HepG2 (cell line): ENCODE data around the gene HRC. TPM values are rescaled to one million over a fixed set of nuclear protein-coding genes. Genes with fewer than 3 reads are reported as not detected.

Source experiments
- CC2D1A ChIP-seq: sonication (generic); formaldehyde crosslinking; IDR thresholded peaks from 2 replicates; pipeline ENCODE4 v1.8.1; 2023; ENCODE audit warnings: mild to moderate bottlenecking, missing genetic modification reagents
- CREBL2 ChIP-seq: sonication (generic); formaldehyde crosslinking; IDR thresholded peaks from 2 replicates; pipeline ENCODE4 v1.8.1; 2023; ENCODE audit warnings: missing genetic modification reagents, mild to moderate bottlenecking, borderline replicate concordance
- DNMT1 ChIP-seq: sonication (generic); formaldehyde crosslinking; IDR thresholded peaks from 2 replicates; pipeline ENCODE4 v1.5.1; 2020; ENCODE audit warnings: mild to moderate bottlenecking, missing genetic modification reagents
- ELF3 ChIP-seq: IDR thresholded peaks from 2 replicates; pipeline ENCODE4 v1.6.1; 2016; ENCODE audit warnings: missing genetic modification reagents, missing compliant biosample characterization
- HMG20A ChIP-seq: IDR thresholded peaks from 2 replicates; pipeline ENCODE4 v1.6.1; 2016; ENCODE audit warnings: borderline replicate concordance
- HMGXB4 ChIP-seq, 2 experiments: sonication (generic) in 1 of 2; formaldehyde crosslinking in 1 of 2; IDR thresholded peaks; 2 replicates each; pipeline versions ENCODE4 v1.4.0 to v1.6.1; 2018 to 2020; ENCODE audit warnings: missing genetic modification reagents in 2 of 2, borderline replicate concordance in 1 of 2, low read depth in 1 of 2, mild to moderate bottlenecking in 1 of 2, missing biosample characterization in 1 of 2
- HOXA7 ChIP-seq: sonication (generic); formaldehyde crosslinking; IDR thresholded peaks from 2 replicates; pipeline ENCODE4 v1.8.1; 2022; ENCODE audit warnings: mild to moderate bottlenecking, missing genetic modification reagents, moderate library complexity
- IKZF5 ChIP-seq: IDR thresholded peaks from 2 replicates; pipeline ENCODE4 v1.6.1; 2018; ENCODE audit warnings: missing genetic modification reagents, mild to moderate bottlenecking, missing compliant biosample characterization
- JUNB ChIP-seq: sonication (generic); formaldehyde crosslinking; IDR thresholded peaks from 2 replicates; pipeline ENCODE4 v1.8.0; 2022; ENCODE audit warnings: missing genetic modification reagents, mild to moderate bottlenecking, borderline replicate concordance
- KLF6 ChIP-seq: IDR thresholded peaks from 2 replicates; pipeline ENCODE4 v1.8.0; 2016; ENCODE audit warnings: missing biosample characterization, missing genetic modification reagents
- MBNL3 ChIP-seq: fragments of 250-450 bp; sonication (Bioruptor Pico); conservative IDR thresholded peaks from 2 replicates; pipeline ENCODE4 v1.8.0; 2022; ENCODE audit warnings: mild to moderate bottlenecking, inconsistent platforms
- NFKBIZ ChIP-seq: IDR thresholded peaks from 2 replicates; pipeline ENCODE4 v1.6.1; 2018; ENCODE audit warnings: missing genetic modification reagents, missing compliant biosample characterization
- PCBP2 ChIP-seq: fragments of 200-400 bp; formaldehyde crosslinking; optimal IDR thresholded peaks from 2 replicates; pipeline ENCODE3; 2018; ENCODE audit warnings: low read length, low read depth; ENCODE audit not compliant: poor library complexity, severe bottlenecking
- RBM22 ChIP-seq: fragments of 200-400 bp; formaldehyde crosslinking; optimal IDR thresholded peaks from 2 replicates; pipeline ENCODE3; 2017; ENCODE audit warnings: mild to moderate bottlenecking, low read length, moderate library complexity
- SP2 ChIP-seq: sonication (generic); formaldehyde crosslinking; IDR thresholded peaks from 2 replicates; pipeline ENCODE4 v1.5.1; 2020; ENCODE audit warnings: mild to moderate bottlenecking, missing genetic modification reagents
- TCF12 ChIP-seq, 2 experiments: fragments of 450-650 bp in 1 of 2; sonication (generic) in 1 of 2; formaldehyde crosslinking in 1 of 2; IDR thresholded peaks; 2 replicates each; pipeline versions ENCODE4 v1.6.1 to v1.8.0; 2017 to 2022; ENCODE audit warnings: antibody characterized with exemption in 1 of 2, mild to moderate bottlenecking in 1 of 2, missing genetic modification reagents in 1 of 2, moderate library complexity in 1 of 2
- ZFP62 ChIP-seq: sonication (generic); formaldehyde crosslinking; IDR thresholded peaks from 2 replicates; pipeline ENCODE4 v1.4.0; 2020; ENCODE audit warnings: missing genetic modification reagents
- ZNF33B ChIP-seq: sonication (generic); formaldehyde crosslinking; IDR thresholded peaks from 2 replicates; pipeline ENCODE4 v1.5.1; 2020; ENCODE audit warnings: mild to moderate bottlenecking, missing genetic modification reagents
- ZNF468 ChIP-seq: sonication (generic); formaldehyde crosslinking; IDR thresholded peaks from 2 replicates; pipeline ENCODE4 v1.8.0; 2022; ENCODE audit warnings: mild to moderate bottlenecking, moderate library complexity, missing genetic modification reagents
- ZNF619 ChIP-seq: sonication (generic); formaldehyde crosslinking; IDR thresholded peaks from 2 replicates; pipeline ENCODE4 v1.4.0; 2020; ENCODE audit warnings: mild to moderate bottlenecking, missing genetic modification reagents
- ZNF660 ChIP-seq: sonication (generic); formaldehyde crosslinking; IDR thresholded peaks from 2 replicates; pipeline ENCODE4 v1.5.1; 2020; ENCODE audit warnings: mild to moderate bottlenecking, low read depth, missing genetic modification reagents, borderline replicate concordance
- polyA plus RNA-seq, 8 experiments: library from polyadenylated mRNA; depleted of rRNA in 3 of 8; stranded (reverse) in 7 of 8; unstranded in 1 of 8; fragments of >200 nt; fragmentation: Illumina TruSeq in 4 of 8; extraction: Trizol in 4 of 8; gene quantifications; 2 replicates each; pipeline versions ENCODE4 v1.2.1 to v1.2.3, GENCODE V29; 2011 to 2016; ENCODE audit warnings: low read depth in 4 of 8, missing spikeins in 1 of 8, mixed read lengths in 1 of 8; ENCODE audit not compliant: insufficient read depth in 1 of 8
- total RNA-seq, 5 experiments: library from RNA; depleted of rRNA; stranded (reverse); fragments of >200 nt; fragmentation: Illumina TruSeq; extraction: Trizol; gene quantifications; 2 replicates each; pipeline ENCODE4 v1.2.3, GENCODE V29; 2016; ENCODE audit warnings: low read depth in 1 of 5
- TF ChIP-seq, protein P1 (sequence below): sonication (generic); formaldehyde crosslinking; IDR thresholded peaks from 2 replicates; pipeline ENCODE4 v1.5.0; 2020; ENCODE audit warnings: missing genetic modification reagents

Gene HRC
- total and polyA plus RNA-seq, 2 of the 13 experiments (the other 11 are each of a cell fraction or from before 2014, with no cell fraction given), result 3.6 to 15.4 TPM

- TF ChIP-seq, protein P1, sequence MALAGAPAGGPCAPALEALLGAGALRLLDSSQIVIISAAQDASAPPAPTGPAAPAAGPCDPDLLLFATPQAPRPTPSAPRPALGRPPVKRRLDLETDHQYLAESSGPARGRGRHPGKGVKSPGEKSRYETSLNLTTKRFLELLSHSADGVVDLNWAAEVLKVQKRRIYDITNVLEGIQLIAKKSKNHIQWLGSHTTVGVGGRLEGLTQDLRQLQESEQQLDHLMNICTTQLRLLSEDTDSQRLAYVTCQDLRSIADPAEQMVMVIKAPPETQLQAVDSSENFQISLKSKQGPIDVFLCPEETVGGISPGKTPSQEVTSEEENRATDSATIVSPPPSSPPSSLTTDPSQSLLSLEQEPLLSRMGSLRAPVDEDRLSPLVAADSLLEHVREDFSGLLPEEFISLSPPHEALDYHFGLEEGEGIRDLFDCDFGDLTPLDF, result peak; percentile 87
- TF ChIP-seq HMG20A (CRISPR knock-in tag) (no peak), MBNL3 (no peak), ZNF660 (peak; percentile 88; the same call in 1 of the 2 replicates), JUNB (peak; percentile 90), KLF6 (CRISPR knock-in tag) (peak; percentile 99), HMGXB4 (CRISPR knock-in tag; IDR thresholded peaks at IDR 0.05; ENCODE audit: borderline replicate concordance in 1 of 2, low read depth in 1 of 2) (peak; percentile 68 to 98), CC2D1A (CRISPR knock-in tag) (peak; percentile 99), NFKBIZ (CRISPR knock-in tag) (peak; percentile 87), RBM22 (no peak), HOXA7 (CRISPR knock-in tag) (peak; percentile 95), ZNF619 (CRISPR knock-in tag) (peak; percentile 84; the same call in 1 of the 2 replicates), DNMT1 (CRISPR knock-in tag) (peak; percentile 95), ZFP62 (CRISPR knock-in tag) (no peak), TCF12 (IDR thresholded peaks at IDR 0.05) (no peak), TCF12 (CRISPR knock-in tag; IDR thresholded peaks at IDR 0.05) (peak; percentile 66; the same call in 1 of the 2 replicates), ZNF468 (CRISPR knock-in tag) (peak; percentile 91; the same call in 1 of the 2 replicates), CREBL2 (peak; percentile 100), ZNF33B (CRISPR knock-in tag) (peak; percentile 100; the same call in 1 of the 2 replicates), PCBP2 (no peak), IKZF5 (peak; percentile 94), SP2 (CRISPR knock-in tag) (peak; percentile 70), ELF3 (CRISPR knock-in tag) (peak; percentile 93)
These were observed 27.3 kb downstream of the HRC start (continued) for GRCh38 chr19:49127674-49128544.
